Myocyte (in vitro differentiated cells): ENCODE results near the gene STK11. TPM values are rescaled to one million over a fixed set of nuclear protein-coding genes. Genes with fewer than 3 reads are reported as not detected.
A peak's percentile ranks its signal among the peaks of the same experiment; 100 is the strongest.

Experiments used
- DNase-seq: peaks from one replicate; pipeline ENCODE4 v3.0.0-alpha.2; 2012; ENCODE audit warnings: low read depth
- total RNA-seq: library from RNA; depleted of rRNA; stranded (reverse); fragments of >200 nt; gene quantifications from 2 replicates; pipeline ENCODE4 v1.2.3, GENCODE V29; 2014

The STK11 gene
- total RNA-seq, 1 donor from 2014 or later, result 86.3 TPM

GRCh38 chr19:1249990-1250436, 44.4 kb downstream of the STK11 start:
- DNase-seq, result no peak

- peak; percentile 73 for DNase-seq
These were observed 45.1 kb downstream of the STK11 start for GRCh38 chr19:1250437-1251260.

GRCh38 chr19:1251330-1252220, 46.0 kb downstream of the STK11 start:
- peak; percentile 73 for DNase-seq

GRCh38 chr19:1252221-1252820, 46.7 kb downstream of the STK11 start:
- peak; percentile 89 for DNase-seq

- peak; percentile 94 for DNase-seq
These were observed 47.4 kb downstream of the STK11 start for GRCh38 chr19:1252821-1253513.

- no peak for DNase-seq
These were observed 48.0 kb downstream of the STK11 start for GRCh38 chr19:1253514-1254080.

- DNase-seq, result no peak
These were observed 48.5 kb downstream of the STK11 start for GRCh38 chr19:1254081-1254527.

- DNase-seq, result no peak
These were observed 49.1 kb downstream of the STK11 start for GRCh38 chr19:1254530-1255185.

GRCh38 chr19:1255186-1256161, 49.9 kb downstream of the STK11 start:
- no peak for DNase-seq

- DNase-seq, result peak; percentile 0
These were observed 51.3 kb downstream of the STK11 start for GRCh38 chr19:1256646-1257474.

- no peak for DNase-seq
These were observed 52.0 kb downstream of the STK11 start for GRCh38 chr19:1257475-1258162.

GRCh38 chr19:1258163-1258492, 52.5 kb downstream of the STK11 start:
- DNase-seq, result no peak

- no peak for DNase-seq
These were observed 53.2 kb downstream of the STK11 start for GRCh38 chr19:1258707-1259205.

GRCh38 chr19:1259206-1259875, 53.8 kb downstream of the STK11 start:
- peak; percentile 60 for DNase-seq

- no peak for DNase-seq
These were observed 54.5 kb downstream of the STK11 start for GRCh38 chr19:1259876-1260748.
